GDM1 (cell line): ENCODE results near the gene CWC22.
"Not testable (repeated sequence)": the region's sequence is repeated elsewhere in the genome, so short reads cannot be mapped to it uniquely, and the experiment has no call there.

Experiments
- DNase-seq: peaks from one replicate; lab custom pipeline; 2025; lab: John Stamatoyannopoulos, UW

Gene CWC22

GRCh38 chr2:179950391-179950790, 56.7 kb downstream of the CWC22 start:
- DNase-seq, result no peak

- no peak for DNase-seq
Measured at GRCh38 chr2:179949438-179949837, 57.7 kb downstream of the CWC22 start.

GRCh38 chr2:179948058-179948457, 59.0 kb downstream of the CWC22 start:
- DNase-seq, result no peak

- DNase-seq, result no peak
Measured at GRCh38 chr2:179946810-179947615, 60.1 kb downstream of the CWC22 start.

GRCh38 chr2:179946346-179946745, 60.8 kb downstream of the CWC22 start:
- no peak for DNase-seq

- DNase-seq, result no peak
Measured at GRCh38 chr2:179939259-179939658, 67.8 kb downstream of the CWC22 start.

GRCh38 chr2:179938026-179938425, 69.1 kb downstream of the CWC22 start:
- no peak for DNase-seq

- no peak for DNase-seq
Measured at GRCh38 chr2:179936654-179937053, 70.4 kb downstream of the CWC22 start.

- DNase-seq, result no peak
Measured at GRCh38 chr2:179936141-179936540, 71.0 kb downstream of the CWC22 start.

GRCh38 chr2:179932786-179933185, 74.3 kb downstream of the CWC22 start:
- DNase-seq, result no peak

GRCh38 chr2:179931502-179931901, 75.6 kb downstream of the CWC22 start:
- no peak for DNase-seq

GRCh38 chr2:179929997-179930396, 77.1 kb downstream of the CWC22 start:
- DNase-seq, result not testable (repeated sequence)

- no peak for DNase-seq
Measured at GRCh38 chr2:179927041-179927440, 80.1 kb downstream of the CWC22 start.

GRCh38 chr2:179925713-179926112, 81.4 kb downstream of the CWC22 start:
- DNase-seq, result no peak

- no peak for DNase-seq
Measured at GRCh38 chr2:179917272-179917671, 89.8 kb downstream of the CWC22 start.

- DNase-seq, result no peak
Measured at GRCh38 chr2:179915395-179915992, 91.6 kb downstream of the CWC22 start.

GRCh38 chr2:179913809-179914208, 93.3 kb downstream of the CWC22 start:
- no peak for DNase-seq

GRCh38 chr2:179911569-179911968, 95.5 kb downstream of the CWC22 start:
- no peak for DNase-seq

GRCh38 chr2:179910735-179911113, 96.4 kb downstream of the CWC22 start:
- DNase-seq, result no peak

- no peak for DNase-seq
Measured at GRCh38 chr2:179909845-179910734, 97.0 kb downstream of the CWC22 start.

GRCh38 chr2:179900655-179901054, 106.4 kb downstream of the CWC22 start:
- DNase-seq, result no peak

GRCh38 chr2:179899666-179900065, 107.4 kb downstream of the CWC22 start:
- DNase-seq, result no peak

- DNase-seq, result no peak
Measured at GRCh38 chr2:179898873-179899272, 108.2 kb downstream of the CWC22 start.
